HG02852 (cell line): ENCODE results near the gene FERMT3.

Experiments used
- ATAC-seq: cut with Tn5 transposase; IDR thresholded peaks from one replicate; pipeline ENCODE4 v1.9.1; 2021; ENCODE audit warnings: mild to moderate bottlenecking, moderate library complexity; ENCODE audit not compliant: unreplicated experiment

Gene FERMT3

GRCh38 chr11:64185693-64186491 lies 20.6 kb upstream of the FERMT3 start, which contains the start of gene STIP1:
TSS of gene STIP1 (plus strand) at chr11:64186171. CDS start at chr11:64186262, 91 bp downstream.
- ATAC-seq, result peak; percentile 80

- no peak for ATAC-seq
These were observed 19.9 kb upstream of the FERMT3 start for GRCh38 chr11:64186492-64187165.

DNA sequence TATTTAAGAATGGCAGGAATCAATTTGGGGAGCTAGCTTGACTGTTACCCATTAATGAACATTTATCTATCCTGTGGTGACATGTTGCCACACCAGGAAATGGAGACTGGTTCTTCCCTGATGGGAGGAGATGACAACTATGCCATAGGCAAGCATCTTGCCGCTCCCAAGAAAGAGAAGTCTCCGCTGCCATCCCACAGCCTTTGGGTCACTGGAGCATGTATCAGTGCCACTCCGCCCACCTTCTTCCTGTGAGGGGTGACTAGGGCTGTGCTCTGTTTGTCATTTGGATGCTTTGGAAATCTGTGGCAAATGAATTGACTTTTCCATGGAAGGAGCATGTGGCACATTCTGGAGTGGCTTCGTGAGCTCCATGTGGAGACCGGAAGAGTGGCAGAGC lies 14.1 kb upstream of the FERMT3 start:
- ATAC-seq, result no peak

DNA sequence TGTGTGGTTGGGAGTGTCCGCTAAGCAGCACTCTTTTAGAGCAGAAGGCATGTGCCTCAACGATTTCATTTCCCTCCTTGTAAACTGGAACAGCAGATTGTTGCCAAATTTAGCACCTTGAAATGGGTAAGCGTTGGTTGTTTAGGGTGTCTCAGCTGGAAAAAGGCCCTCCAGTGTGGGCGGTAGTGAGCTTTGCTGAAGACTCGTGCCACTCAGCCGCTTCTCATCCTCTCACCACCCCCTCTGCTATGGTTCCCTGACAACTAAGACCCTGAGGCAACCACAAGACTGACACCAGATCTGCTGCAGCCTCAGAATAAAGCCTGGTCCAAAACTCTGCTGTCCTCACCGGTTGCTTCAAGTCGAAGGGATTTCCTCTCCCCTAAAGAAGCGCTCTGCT lies 9.9 kb upstream of the FERMT3 start:
- ATAC-seq, result no peak

- ATAC-seq, result no peak
These were observed 8.0 kb upstream of the FERMT3 start for GRCh38 chr11:64198511-64198910.

GRCh38 chr11:64201543-64201942 lies 5.0 kb upstream of the FERMT3 start:
- ATAC-seq, result no peak

DNA sequence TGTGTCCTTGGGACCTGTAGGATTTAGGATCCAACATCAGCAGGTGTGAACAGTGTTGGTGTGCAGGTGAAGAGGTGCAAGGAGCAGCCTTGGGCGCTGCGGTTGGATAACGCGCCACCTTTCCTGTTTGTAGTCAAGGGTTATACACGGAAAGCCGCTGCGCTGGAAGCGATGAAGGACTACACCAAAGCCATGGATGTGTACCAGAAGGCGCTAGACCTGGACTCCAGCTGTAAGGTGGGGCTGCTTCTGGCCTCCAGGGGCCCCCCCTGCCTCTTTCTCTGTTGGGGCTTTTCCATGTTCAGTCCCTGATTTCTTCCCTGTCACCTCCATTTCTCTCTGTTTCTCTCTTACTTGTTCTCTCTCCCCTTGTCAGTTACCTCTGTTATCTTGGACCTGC lies 3.5 kb upstream of the FERMT3 start:
- ATAC-seq, result no peak

DNA sequence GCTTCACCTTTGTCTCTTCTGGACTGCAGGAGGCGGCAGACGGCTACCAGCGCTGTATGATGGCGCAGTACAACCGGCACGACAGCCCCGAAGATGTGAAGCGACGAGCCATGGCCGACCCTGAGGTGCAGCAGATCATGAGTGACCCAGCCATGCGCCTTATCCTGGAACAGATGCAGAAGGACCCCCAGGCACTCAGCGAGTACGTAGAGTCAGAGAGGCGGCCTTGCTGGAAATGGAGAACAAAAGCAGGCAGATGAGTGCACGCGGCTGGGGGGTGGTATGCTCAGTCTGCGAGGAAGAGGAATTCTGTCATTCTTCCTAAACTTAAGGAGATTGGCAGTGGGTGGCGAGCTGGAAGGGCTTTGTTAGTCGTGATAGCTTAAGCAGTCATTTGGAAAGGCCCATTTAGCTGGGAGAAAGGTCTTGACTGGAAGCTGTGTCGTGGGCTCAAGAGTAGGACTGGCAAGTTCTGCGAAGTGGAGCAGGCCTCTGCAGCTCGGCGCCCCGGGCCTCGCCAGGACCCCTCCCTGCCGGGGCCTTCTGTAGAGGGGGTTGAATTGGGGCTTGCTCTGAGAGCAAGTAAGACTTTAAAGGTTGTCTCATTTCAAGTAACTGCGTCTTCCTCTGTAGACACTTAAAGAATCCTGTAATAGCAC lies 3.0 kb upstream of the FERMT3 start:
- ATAC-seq, result no peak

- ATAC-seq, result no peak
These were observed 2.5 kb upstream of the FERMT3 start for GRCh38 chr11:64204080-64204440.

- ATAC-seq, result no peak
These were observed 2.0 kb upstream of the FERMT3 start for GRCh38 chr11:64204464-64204989.

- ATAC-seq, result peak; percentile 56
These were observed 950 bp downstream of the FERMT3 start for GRCh38 chr11:64207256-64208085.

DNA sequence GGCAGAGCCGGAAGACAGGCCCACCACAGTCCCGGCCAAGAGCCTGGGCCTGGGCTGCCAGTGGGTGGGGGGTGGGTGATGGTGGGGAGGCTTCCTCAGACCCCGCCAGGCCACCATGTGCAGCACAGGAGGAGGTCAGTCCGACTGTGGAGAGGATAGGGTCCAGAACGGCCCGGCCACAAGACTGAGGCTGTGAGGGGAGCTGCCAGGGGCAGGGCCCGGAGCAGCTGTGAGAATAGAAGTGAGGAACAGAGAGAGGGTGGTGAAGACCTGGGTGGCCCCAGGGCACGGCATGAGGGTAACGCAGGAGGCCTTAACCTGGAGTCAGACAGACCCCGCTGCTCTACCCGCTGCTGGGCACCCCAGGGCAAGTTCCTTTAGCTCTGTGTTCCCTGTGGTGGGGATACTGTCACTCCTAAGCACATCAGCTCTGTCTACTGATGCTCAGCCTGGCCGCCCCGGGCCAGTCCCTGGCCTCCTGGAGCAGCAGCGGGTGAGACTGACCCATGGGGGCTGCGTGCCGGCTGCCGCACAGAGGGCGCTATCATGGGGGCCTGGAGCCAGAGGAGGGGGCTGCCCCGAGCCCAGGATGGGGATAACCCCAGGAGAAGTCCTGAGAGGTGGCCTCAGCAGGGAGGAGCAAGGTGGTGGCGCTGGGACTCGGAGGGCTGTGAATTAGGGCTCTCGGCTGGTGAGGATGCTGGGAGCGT lies 1.7 kb downstream of the FERMT3 start:
- no peak for ATAC-seq

DNA sequence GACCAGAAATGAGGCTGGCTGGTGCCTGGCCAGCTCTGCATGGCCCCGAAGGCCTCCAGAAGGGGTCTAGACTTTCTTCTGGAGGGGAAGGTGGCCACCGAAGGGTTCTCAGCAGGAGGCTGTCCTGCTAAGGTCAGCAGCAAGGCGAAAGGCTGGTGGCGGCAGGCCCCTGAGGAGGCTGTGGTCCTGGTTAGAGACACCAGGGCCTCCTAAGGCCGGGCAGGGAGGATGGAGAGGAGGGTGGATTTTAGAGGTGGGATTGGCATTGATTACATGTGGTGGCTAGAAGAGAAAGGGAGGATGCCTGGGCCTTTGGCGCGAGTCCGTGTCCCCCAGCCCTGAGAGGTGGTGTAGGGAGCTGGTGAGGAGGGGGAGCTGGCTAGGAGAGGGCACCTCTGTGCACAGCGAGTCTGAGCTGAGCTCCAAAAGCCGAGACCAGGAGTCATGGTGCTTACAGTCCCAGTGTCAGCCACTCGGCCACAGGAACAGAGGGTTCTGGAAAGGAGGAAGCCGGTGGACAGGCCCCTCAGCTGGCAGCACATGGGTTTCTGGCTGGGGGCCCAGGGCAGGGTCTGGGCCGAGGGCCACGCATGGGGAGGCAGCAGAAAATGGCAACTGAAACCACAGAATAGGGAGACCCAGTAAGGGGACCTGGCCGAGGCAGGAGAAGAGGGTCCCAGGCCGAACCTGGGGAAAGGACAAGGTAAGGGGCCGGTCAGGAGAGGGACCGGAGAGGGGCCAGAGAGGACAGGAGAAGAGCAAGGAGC lies 2.5 kb downstream of the FERMT3 start:
- ATAC-seq, result no peak

DNA sequence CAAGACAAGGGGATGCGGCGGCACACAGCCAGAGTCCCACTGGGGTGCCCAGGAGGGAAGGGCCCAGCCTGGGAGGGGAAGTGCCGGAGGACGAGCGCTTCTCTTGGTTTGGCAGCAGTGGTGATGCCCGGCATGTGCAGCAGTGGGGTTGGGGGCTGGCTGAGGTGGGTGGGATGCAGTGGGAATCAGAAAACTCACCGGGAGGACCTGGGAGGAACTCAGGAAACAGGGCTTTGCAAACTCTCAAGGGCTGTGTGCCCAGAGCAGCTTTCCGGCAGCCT lies 3.0 kb downstream of the FERMT3 start:
- no peak for ATAC-seq

DNA sequence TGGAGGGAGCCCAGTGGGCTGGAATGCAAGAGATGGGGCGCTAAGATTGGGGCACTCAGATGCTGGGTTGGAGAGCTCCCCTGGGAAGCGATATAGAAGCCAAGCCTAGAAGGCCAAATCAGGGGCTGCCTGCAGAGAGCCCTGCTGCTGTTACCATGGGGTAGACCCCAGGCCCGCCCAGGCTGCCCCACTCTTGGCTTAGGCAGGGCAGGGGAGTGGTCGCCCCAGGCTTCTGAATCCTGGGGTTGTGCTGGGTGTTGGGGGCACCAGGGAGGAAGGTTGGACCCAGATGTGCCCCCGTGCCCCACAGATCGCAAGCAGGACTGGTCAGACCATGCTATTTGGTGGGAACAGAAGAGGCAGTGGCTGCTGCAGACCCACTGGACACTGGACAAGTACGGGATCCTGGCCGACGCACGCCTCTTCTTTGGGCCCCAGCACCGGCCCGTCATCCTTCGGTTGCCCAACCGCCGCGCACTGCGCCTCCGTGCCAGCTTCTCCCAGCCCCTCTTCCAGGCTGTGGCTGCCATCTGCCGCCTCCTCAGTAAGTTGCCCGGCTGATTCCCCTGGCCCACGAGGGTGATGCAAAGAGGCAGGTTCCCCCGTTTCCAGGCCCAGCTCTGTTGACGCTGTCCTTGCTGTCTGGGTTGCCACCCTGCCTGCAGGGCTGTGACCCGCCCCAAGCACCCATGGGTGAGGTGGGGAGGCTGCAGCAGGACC lies 3.9 kb downstream of the FERMT3 start:
- no peak for ATAC-seq

DNA sequence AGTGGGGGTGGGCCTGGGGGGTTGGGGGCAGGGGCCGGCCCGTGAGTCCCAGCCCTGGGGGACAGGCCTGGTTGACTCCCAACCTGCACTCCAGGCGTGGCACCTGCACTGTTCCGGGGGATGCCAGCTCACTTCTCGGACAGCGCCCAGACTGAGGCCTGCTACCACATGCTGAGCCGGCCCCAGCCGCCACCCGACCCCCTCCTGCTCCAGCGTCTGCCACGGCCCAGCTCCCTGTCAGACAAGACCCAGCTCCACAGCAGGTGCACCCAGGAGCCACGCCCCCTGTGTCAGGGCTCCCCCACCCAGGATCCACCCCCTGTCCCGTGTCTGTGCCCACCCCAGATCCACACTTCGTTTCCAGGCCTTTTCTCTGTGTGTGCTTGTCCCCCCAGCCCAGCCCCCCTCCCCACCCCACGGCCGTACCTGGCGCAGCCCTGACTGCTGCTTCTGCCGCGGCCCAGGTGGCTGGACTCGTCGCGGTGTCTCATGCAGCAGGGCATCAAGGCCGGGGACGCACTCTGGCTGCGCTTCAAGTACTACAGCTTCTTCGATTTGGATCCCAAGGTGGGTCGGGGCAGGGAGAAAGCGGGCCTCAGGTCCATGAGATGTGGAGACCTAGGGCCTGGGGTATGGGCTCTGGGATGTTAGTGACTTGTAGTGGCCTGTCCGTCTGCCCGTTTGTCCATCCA lies 4.8 kb downstream of the FERMT3 start:
- no peak for ATAC-seq

DNA sequence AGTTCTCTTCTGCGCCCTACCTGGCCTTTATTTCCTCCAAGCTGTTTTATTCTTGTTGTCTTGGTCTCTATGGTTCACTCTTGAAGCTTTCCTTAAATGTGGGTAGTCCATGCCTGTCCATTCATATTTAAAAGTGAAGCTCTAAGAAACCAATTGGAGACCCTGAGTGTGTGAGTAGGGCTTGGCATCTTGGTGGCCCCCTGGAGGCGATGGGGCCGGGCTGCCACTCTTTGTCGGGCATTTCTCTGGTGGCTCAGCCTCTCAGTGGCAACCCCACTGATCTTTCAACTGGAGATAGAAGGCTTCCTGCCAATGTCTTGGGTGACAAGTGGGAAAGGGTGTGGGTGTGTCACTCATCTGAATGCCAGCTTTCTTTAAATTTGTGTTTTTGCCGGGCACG lies 10.4 kb downstream of the FERMT3 start:
- ATAC-seq, result no peak

DNA sequence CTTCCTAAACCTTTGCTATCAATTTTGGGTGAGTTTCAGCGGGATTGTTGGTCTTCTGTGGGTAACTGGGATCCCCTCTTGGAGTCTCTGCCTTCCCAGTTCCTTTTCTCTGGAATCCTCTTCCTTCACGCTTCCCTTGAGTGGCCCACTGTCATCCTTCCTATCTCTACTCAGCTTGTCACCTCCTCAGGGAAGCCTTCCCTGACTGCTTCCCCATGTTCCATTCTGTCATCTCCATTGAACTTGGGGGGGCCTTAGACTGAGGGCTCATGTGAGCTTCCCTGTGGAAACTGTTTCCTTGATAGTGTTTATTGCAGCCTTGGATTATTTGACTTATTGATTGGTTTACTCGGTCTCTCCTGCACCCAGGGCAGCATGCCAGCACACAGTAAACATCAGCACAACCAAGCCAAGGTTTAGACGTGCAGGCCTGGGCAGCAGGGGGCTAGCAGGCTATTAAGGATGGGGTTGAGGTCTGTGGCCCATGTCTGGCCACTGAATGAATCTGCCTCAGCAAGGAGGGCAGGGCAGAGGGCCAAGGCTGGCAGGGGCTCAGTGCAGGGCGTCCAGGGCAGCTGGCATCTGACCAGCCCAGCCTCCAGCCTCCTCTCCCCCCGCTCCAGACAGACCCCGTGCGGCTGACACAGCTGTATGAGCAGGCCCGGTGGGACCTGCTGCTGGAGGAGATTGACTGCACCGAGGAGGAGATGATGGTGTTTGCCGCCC lies 12.3 kb downstream of the FERMT3 start:
- no peak for ATAC-seq
